HepG2 (cell line): Measurements from ENCODE around the gene CHFR. TPM values are rescaled to one million over a fixed set of nuclear protein-coding genes. Genes with fewer than 3 reads are reported as not detected.

ENCODE experiments used
- ARNT2 ChIP-seq: sonication (generic); formaldehyde crosslinking; IDR thresholded peaks from 2 replicates; pipeline ENCODE4 v1.8.0; 2022; ENCODE audit warnings: mild to moderate bottlenecking, low read depth, missing genetic modification reagents, moderate library complexity
- FIP1L1 ChIP-seq: fragments of 200-400 bp; formaldehyde crosslinking; IDR thresholded peaks from 2 replicates; pipeline ENCODE4 v1.6.1; 2018; ENCODE audit warnings: low read depth, mild to moderate bottlenecking, low read length, moderate library complexity, borderline replicate concordance; ENCODE audit not compliant: insufficient read depth
- FOXK2 ChIP-seq: fragments of 450-650 bp; IDR thresholded peaks from 2 replicates; pipeline ENCODE4 v1.6.1; 2016
- HMG20B ChIP-seq: conservative IDR thresholded peaks from 2 replicates; pipeline ENCODE4 v1.6.1; 2016; ENCODE audit warnings: missing genetic modification reagents, missing compliant biosample characterization
- HOXA9 ChIP-seq: sonication (generic); formaldehyde crosslinking; IDR thresholded peaks from 2 replicates; pipeline ENCODE4 v1.8.1; 2022; ENCODE audit warnings: missing genetic modification reagents, mild to moderate bottlenecking, moderate library complexity, borderline replicate concordance
- KLF15 ChIP-seq: sonication (generic); formaldehyde crosslinking; IDR thresholded peaks from 2 replicates; pipeline ENCODE4 v1.8.1; 2023; ENCODE audit warnings: borderline replicate concordance, mild to moderate bottlenecking, inconsistent platforms, missing genetic modification reagents, mixed read lengths
- MBD4 ChIP-seq: IDR thresholded peaks from 2 replicates; pipeline ENCODE4 v1.6.1; 2012; ENCODE audit warnings: low read length, inconsistent platforms, borderline replicate concordance
- MXD3 ChIP-seq: IDR thresholded peaks from 2 replicates; pipeline ENCODE4 v1.6.1; 2016; ENCODE audit warnings: mild to moderate bottlenecking, missing biosample characterization, missing genetic modification reagents
- NFAT5 ChIP-seq: sonication (generic); formaldehyde crosslinking; IDR thresholded peaks from 2 replicates; pipeline ENCODE4 v1.4.0; 2020; ENCODE audit warnings: missing genetic modification reagents
- NFATC3 ChIP-seq: sonication (generic); formaldehyde crosslinking; IDR thresholded peaks from 2 replicates; pipeline ENCODE4 v1.5.1; 2020; ENCODE audit warnings: mild to moderate bottlenecking, missing genetic modification reagents
- POLR2AphosphoS2 ChIP-seq: IDR thresholded peaks from 2 replicates; pipeline ENCODE4 v1.6.1; 2011; ENCODE audit warnings: low read depth, low read length, improper control_type of control experiment
- PREB ChIP-seq: sonication (generic); formaldehyde crosslinking; IDR thresholded peaks from 2 replicates; pipeline ENCODE4 v1.4.0; 2020; ENCODE audit warnings: missing genetic modification reagents
- SALL2 ChIP-seq: sonication (generic); formaldehyde crosslinking; IDR thresholded peaks from 2 replicates; pipeline ENCODE4 v1.8.1; 2023; ENCODE audit warnings: mild to moderate bottlenecking, missing genetic modification reagents, inconsistent platforms
- TEAD2 ChIP-seq: sonication (generic); formaldehyde crosslinking; IDR thresholded peaks from 2 replicates; pipeline ENCODE4 v1.9.0; 2021; ENCODE audit warnings: missing genetic modification reagents
- ZFP91 ChIP-seq: sonication (generic); formaldehyde crosslinking; IDR thresholded peaks from 2 replicates; pipeline ENCODE4 v1.9.0; 2022; ENCODE audit warnings: missing genetic modification reagents, mild to moderate bottlenecking, borderline replicate concordance
- ZNF234 ChIP-seq: sonication (generic); formaldehyde crosslinking; conservative IDR thresholded peaks from 2 replicates; pipeline ENCODE4 v1.5.1; 2020; ENCODE audit warnings: mild to moderate bottlenecking, missing genetic modification reagents
- ZNF333 ChIP-seq: sonication (generic); formaldehyde crosslinking; IDR thresholded peaks from 2 replicates; pipeline ENCODE4 v1.4.0; 2020; ENCODE audit warnings: mild to moderate bottlenecking, missing genetic modification reagents, borderline replicate concordance
- ZNF441 ChIP-seq: sonication (generic); formaldehyde crosslinking; IDR thresholded peaks from 2 replicates; pipeline ENCODE4 v1.7.0; 2021; ENCODE audit warnings: missing genetic modification reagents, borderline replicate concordance
- ZNF558 ChIP-seq: sonication (generic); formaldehyde crosslinking; IDR thresholded peaks from 2 replicates; pipeline ENCODE4 v1.9.0; 2022; ENCODE audit warnings: mild to moderate bottlenecking, missing genetic modification reagents, borderline replicate concordance
- ZNF776 ChIP-seq: sonication (generic); formaldehyde crosslinking; IDR thresholded peaks from 2 replicates; pipeline ENCODE4 v1.4.0; 2020; ENCODE audit warnings: mild to moderate bottlenecking, missing genetic modification reagents
- ZNF781 ChIP-seq: sonication (generic); formaldehyde crosslinking; IDR thresholded peaks from 2 replicates; pipeline ENCODE4 v1.5.1; 2020; ENCODE audit warnings: borderline replicate concordance, mild to moderate bottlenecking, missing genetic modification reagents; ENCODE audit errors: not compliant biosample characterization
- polyA plus RNA-seq, 8 experiments: library from polyadenylated mRNA; depleted of rRNA in 3 of 8; stranded (reverse) in 7 of 8; unstranded in 1 of 8; fragments of >200 nt; fragmentation: Illumina TruSeq in 4 of 8; extraction: Trizol in 4 of 8; gene quantifications; 2 replicates each; pipeline versions ENCODE4 v1.2.1 to v1.2.3, GENCODE V29; 2011 to 2016; ENCODE audit warnings: low read depth in 4 of 8, missing spikeins in 1 of 8, mixed read lengths in 1 of 8; ENCODE audit not compliant: insufficient read depth in 1 of 8
- total RNA-seq, 5 experiments: library from RNA; depleted of rRNA; stranded (reverse); fragments of >200 nt; fragmentation: Illumina TruSeq; extraction: Trizol; gene quantifications; 2 replicates each; pipeline ENCODE4 v1.2.3, GENCODE V29; 2016; ENCODE audit warnings: low read depth in 1 of 5

The CHFR gene
- total and polyA plus RNA-seq, 2 of the 13 experiments (the other 11 are each of a cell fraction or from before 2014, with no cell fraction given) = 21.4 to 21.5 TPM

GRCh38 chr12:132828706-132829534 is 58.5 kb downstream of the CHFR start, which contains the start of gene GOLGA3 (continued):
- TF ChIP-seq HMG20B (CRISPR knock-in tag) (0 out of 2 replicates have a peak, but pooled peaks have one; percentile 37), NFAT5 (no peak), ZNF234 (no peak), ZNF441 (CRISPR knock-in tag) (no peak; the same call in 1 of the 2 replicates), ZNF781 (CRISPR knock-in tag) (peak; percentile 26), HOXA9 (no peak), ZNF776 (peak; percentile 81; the same call in 1 of the 2 replicates), FOXK2 (no peak), POLR2AphosphoS2 (no peak), MXD3 (CRISPR knock-in tag) (no peak; the same call in 1 of the 2 replicates), ZNF558 (no peak), ZFP91 (peak; percentile 82; the same call in 1 of the 2 replicates), NFATC3 (CRISPR knock-in tag) (no peak), SALL2 (no peak; the same call in 1 of the 2 replicates), ARNT2 (CRISPR knock-in tag) (no peak), FIP1L1 (no peak), KLF15 (CRISPR knock-in tag) (peak; percentile 80), MBD4 (no peak), ZNF333 (peak; percentile 72; the same call in 1 of the 2 replicates), TEAD2 (CRISPR knock-in tag) (no peak), PREB (CRISPR knock-in tag) (no peak)
